MM.1S (cell line): ENCODE results near the gene ACSL6.

Source experiments
- DNase-seq: peaks from one replicate; pipeline ENCODE4 v3.0.0-alpha.2; 2015
- H2AFZ ChIP-seq: fragments of 300-600 bp; sonication (generic); 2 replicates; pipeline ENCODE4 v1.6.0; 2016; ENCODE audit warnings: antibody characterized with exemption, low read length
- H3F3A ChIP-seq: fragments of 300-600 bp; sonication (generic); 2 replicates; pipeline ENCODE4 v1.6.1; 2016; ENCODE audit warnings: mild to moderate bottlenecking, antibody characterized with exemption, low read length, moderate library complexity, mixed read lengths; ENCODE audit not compliant: insufficient read depth
- H3K27ac ChIP-seq: fragments of 300-600 bp; sonication (generic); 2 replicates; pipeline ENCODE4 v1.5.1; 2016; ENCODE audit warnings: mild to moderate bottlenecking, low read length
- H3K27me3 ChIP-seq: fragments of 300-600 bp; sonication (generic); replicated peaks from 2 replicates; pipeline ENCODE4 v1.6.0; 2016; ENCODE audit warnings: low read length; ENCODE audit not compliant: insufficient read depth
- H3K36me3 ChIP-seq: fragments of 300-600 bp; sonication (generic); replicated peaks from 2 replicates; pipeline ENCODE4 v1.6.1; 2016; ENCODE audit warnings: mild to moderate bottlenecking, low read length, mixed read lengths; ENCODE audit not compliant: insufficient read depth
- H3K4me1 ChIP-seq: fragments of 300-600 bp; sonication (generic); 2 replicates; pipeline ENCODE4 v1.6.1; 2016; ENCODE audit warnings: low read length, mixed read lengths
- H3K4me2 ChIP-seq: fragments of 300-600 bp; sonication (generic); 2 replicates; pipeline ENCODE4 v1.6.0; 2016; ENCODE audit warnings: low read depth, low read length
- H3K4me3 ChIP-seq: fragments of 300-600 bp; sonication (generic); 2 replicates; pipeline ENCODE4 v1.5.1; 2016; ENCODE audit warnings: low read length, mixed read lengths
- H3K79me2 ChIP-seq: fragments of 300-600 bp; sonication (generic); 2 replicates; pipeline ENCODE4 v1.6.1; 2016; ENCODE audit warnings: mixed run types, low read length, mixed read lengths
- H3K9ac ChIP-seq: fragments of 300-600 bp; sonication (generic); 2 replicates; pipeline ENCODE4 v1.6.1; 2016; ENCODE audit warnings: low read length, mixed read lengths
- H3K9me2 ChIP-seq: fragments of 300-600 bp; sonication (generic); replicated peaks from 2 replicates; pipeline ENCODE4 v1.6.1; 2016; ENCODE audit warnings: mild to moderate bottlenecking, low read length, mixed read lengths; ENCODE audit not compliant: insufficient read depth
- H3K9me3 ChIP-seq: fragments of 300-600 bp; sonication (generic); replicated peaks from 2 replicates; pipeline ENCODE4 v1.6.1; 2016; ENCODE audit warnings: mild to moderate bottlenecking, low read length, mixed read lengths; ENCODE audit not compliant: insufficient read depth
- H4K20me1 ChIP-seq: fragments of 300-600 bp; sonication (generic); 2 replicates; pipeline ENCODE4 v1.6.1; 2016; ENCODE audit warnings: mild to moderate bottlenecking, low read length, moderate library complexity, mixed read lengths; ENCODE audit not compliant: insufficient read depth
- EZH2 ChIP-seq: fragments of 300-600 bp; sonication (generic); optimal IDR thresholded peaks from 2 replicates; pipeline ENCODE3; 2017; ENCODE audit warnings: low read depth, mild to moderate bottlenecking, antibody characterized with exemption, low read length, mixed read lengths
- EZH2phosphoT487 ChIP-seq: fragments of 300-600 bp; sonication (generic); IDR thresholded peaks from 2 replicates; pipeline ENCODE4 v1.6.1; 2018; ENCODE audit warnings: antibody characterized with exemption, low read length
- TF ChIP-seq, protein P1 (sequence below): fragments of 300-600 bp; sonication (generic); IDR thresholded peaks from 2 replicates; pipeline ENCODE4 v1.5.1; 2016; ENCODE audit warnings: antibody characterized with exemption, low read length, mixed read lengths

The ACSL6 gene

DNA sequence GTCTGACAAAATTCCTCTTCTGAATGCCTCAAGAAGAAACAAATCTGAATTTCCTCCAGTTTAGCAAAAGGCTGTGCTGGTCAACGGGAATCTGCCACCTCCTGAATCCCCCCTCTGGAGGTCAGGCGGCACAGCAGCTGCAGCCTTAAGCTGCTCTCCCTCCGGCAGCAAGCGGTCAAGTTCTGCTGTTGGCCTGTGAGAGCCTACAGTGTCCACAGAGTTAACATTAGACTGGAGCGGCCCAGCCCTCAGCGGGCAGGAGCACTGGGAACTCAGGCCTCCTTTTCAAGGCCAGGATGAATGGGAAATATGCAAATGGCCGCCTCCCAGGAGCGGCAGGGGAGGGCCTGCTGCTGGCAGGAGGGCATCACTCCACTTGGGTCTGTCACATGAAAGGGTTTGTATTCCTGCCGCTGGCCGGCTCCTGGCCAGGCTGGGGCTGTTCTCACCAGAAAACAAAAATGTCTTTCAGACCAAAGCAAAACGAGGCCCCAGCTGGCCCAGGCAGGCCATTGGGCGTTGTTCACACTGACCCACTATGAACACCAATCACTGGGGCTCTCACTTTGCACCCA, 8.2 kb downstream of the ACSL6 start:
- Histone ChIP-seq H3K9me2 (no peaks in the 10 kb centered on the region), H3K27me3 (no peaks in the 10 kb centered on the region), H3F3A (no peaks in the 10 kb centered on the region), H4K20me1 (no peaks in the 10 kb centered on the region), H3K36me3 (no peaks in the 10 kb centered on the region), H3K79me2 (no peaks in the 10 kb centered on the region), H3K27ac (no peak overlapping the region), H3K4me2 (no peak overlapping the region), H3K4me3 (no peak overlapping the region), H3K9me3 (no peaks in the 10 kb centered on the region), H3K4me1 (no peaks in the 10 kb centered on the region), H2AFZ (no peak overlapping the region), H3K9ac (no peak overlapping the region)
- TF ChIP-seq EZH2phosphoT487 (no peak), EZH2 (no peak)
- TF ChIP-seq, protein P1, sequence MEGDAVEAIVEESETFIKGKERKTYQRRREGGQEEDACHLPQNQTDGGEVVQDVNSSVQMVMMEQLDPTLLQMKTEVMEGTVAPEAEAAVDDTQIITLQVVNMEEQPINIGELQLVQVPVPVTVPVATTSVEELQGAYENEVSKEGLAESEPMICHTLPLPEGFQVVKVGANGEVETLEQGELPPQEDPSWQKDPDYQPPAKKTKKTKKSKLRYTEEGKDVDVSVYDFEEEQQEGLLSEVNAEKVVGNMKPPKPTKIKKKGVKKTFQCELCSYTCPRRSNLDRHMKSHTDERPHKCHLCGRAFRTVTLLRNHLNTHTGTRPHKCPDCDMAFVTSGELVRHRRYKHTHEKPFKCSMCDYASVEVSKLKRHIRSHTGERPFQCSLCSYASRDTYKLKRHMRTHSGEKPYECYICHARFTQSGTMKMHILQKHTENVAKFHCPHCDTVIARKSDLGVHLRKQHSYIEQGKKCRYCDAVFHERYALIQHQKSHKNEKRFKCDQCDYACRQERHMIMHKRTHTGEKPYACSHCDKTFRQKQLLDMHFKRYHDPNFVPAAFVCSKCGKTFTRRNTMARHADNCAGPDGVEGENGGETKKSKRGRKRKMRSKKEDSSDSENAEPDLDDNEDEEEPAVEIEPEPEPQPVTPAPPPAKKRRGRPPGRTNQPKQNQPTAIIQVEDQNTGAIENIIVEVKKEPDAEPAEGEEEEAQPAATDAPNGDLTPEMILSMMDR: no peak
- no peak for DNase-seq

DNA sequence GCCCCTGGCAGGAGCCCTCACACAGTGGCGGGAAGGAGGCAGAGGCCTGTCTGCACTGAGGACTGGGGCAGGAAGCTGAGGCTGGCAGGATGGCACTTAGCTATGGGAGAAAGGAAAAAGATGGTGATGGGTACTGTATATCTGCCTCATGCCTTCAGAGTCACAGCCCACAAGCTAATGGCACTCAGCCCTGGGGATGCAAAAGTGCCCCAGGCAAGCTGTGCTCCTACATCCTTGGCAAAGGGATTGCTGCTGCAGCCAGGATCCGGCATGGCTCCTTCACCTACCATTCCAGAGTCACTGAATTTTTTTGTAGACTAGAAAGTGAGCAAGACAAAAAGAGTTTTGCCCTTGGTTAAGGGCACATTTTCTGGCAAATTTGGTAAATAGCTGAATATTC, 8.7 kb downstream of the ACSL6 start:
- H4K20me1 ChIP-seq: no peaks in the 10 kb centered on the region
- no peak overlapping the region for H3K4me2 ChIP-seq
- no peak for DNase-seq
- no peak overlapping the region for H2AFZ ChIP-seq
- H3K9me3 ChIP-seq: no peaks in the 10 kb centered on the region
- no peak overlapping the region for H3K4me3 ChIP-seq
- H3K79me2 ChIP-seq: no peaks in the 10 kb centered on the region
- H3K4me1 ChIP-seq: no peaks in the 10 kb centered on the region
- H3K9ac ChIP-seq: no peak overlapping the region
- no peaks in the 10 kb centered on the region for H3F3A ChIP-seq
- H3K9me2 ChIP-seq: no peaks in the 10 kb centered on the region
- H3K27ac ChIP-seq: no peak overlapping the region
- H3K27me3 ChIP-seq: no peaks in the 10 kb centered on the region
- no peaks in the 10 kb centered on the region for H3K36me3 ChIP-seq
- TF ChIP-seq EZH2phosphoT487 (no peak), EZH2 (no peak)
- TF ChIP-seq, protein P1: no peak

- Histone ChIP-seq H3K9me2 (no peaks in the 10 kb centered on the region), H3K4me1 (no peaks in the 10 kb centered on the region), H2AFZ (no peak overlapping the region), H3K27ac (no peak overlapping the region), H3K27me3 (no peaks in the 10 kb centered on the region), H3K4me2 (no peak overlapping the region), H3K9ac (no peak overlapping the region), H4K20me1 (no peaks in the 10 kb centered on the region), H3K9me3 (no peaks in the 10 kb centered on the region), H3F3A (no peaks in the 10 kb centered on the region), H3K79me2 (no peaks in the 10 kb centered on the region), H3K36me3 (no peaks in the 10 kb centered on the region), H3K4me3 (no peak overlapping the region)
- no peak for DNase-seq
- no peak for TF ChIP-seq EZH2phosphoT487
- TF ChIP-seq EZH2: no peak
- TF ChIP-seq, protein P1: no peak
These were observed 9.6 kb downstream of the ACSL6 start for GRCh38 chr5:132001647-132002561.
